ENCODE results near the gene EPB41L1. TPM values are rescaled to one million over a fixed set of nuclear protein-coding genes. Genes with fewer than 3 reads are reported as not detected.

The EPB41L1 gene
- total and polyA plus RNA-seq, 10 donors = 1.5 to 18.6 (median 12.0) TPM

- Histone ChIP-seq H3K4me1 (peaks cover 0 to 7% (median 0%) of the 10 kb centered on the region in 6 donors), H3K36me3 (no peaks in the 10 kb centered on the region), H3K4me3 (no peak overlapping the region), H3K9me3 (no peaks in the 10 kb centered on the region), H3K27ac (no peak overlapping the region), H3K27me3 (replicated peaks in 1 of 7) (peaks cover 0 to 35% (median 0%) of the 10 kb centered on the region in 7 donors)
- no peak for DNase-seq
- 80 to 85% (median 80%) methylated on average over 12 of the region's 12 CpGs for WGBS, 5 donors
- intact Hi-C loops (cut with DNase I; ENCODE audit: low total_unique reads) = no loop called here
- TF ChIP-seq POLR2A (IDR thresholded peaks at IDR 0.05) = no peak
- TF ChIP-seq POLR2AphosphoS5 (IDR thresholded peaks at IDR 0.05) = no peak
- TF ChIP-seq CTCF (IDR thresholded peaks at IDR 0.05 in 8 of 11, conservative IDR thresholded peaks at IDR 0.05 in 3 of 11) = no peak
Measured at GRCh38 chr20:36275441-36276189, 121.1 kb downstream of the EPB41L1 start.

- no peak overlapping the region for H3K4me3 ChIP-seq
- intact Hi-C loops (cut with DNase I; ENCODE audit: low total_unique reads) = no loop called here
- H3K9me3 ChIP-seq = no peaks in the 10 kb centered on the region
- no peaks in the 10 kb centered on the region for H3K36me3 ChIP-seq
- no peak overlapping the region for H3K27ac ChIP-seq
- 66 to 80% (median 72%) methylated on average over 9 of the region's 9 CpGs for WGBS, 5 donors
- TF ChIP-seq CTCF (IDR thresholded peaks at IDR 0.05 in 8 of 11, conservative IDR thresholded peaks at IDR 0.05 in 3 of 11) (no peak), POLR2A (IDR thresholded peaks at IDR 0.05) (no peak), POLR2AphosphoS5 (IDR thresholded peaks at IDR 0.05) (no peak)
- no peaks in the 10 kb centered on the region for H3K4me1 ChIP-seq
- DNase-seq = no peak
- H3K27me3 ChIP-seq (replicated peaks in 1 of 7) = peaks cover 0 to 35% (median 0%) of the 10 kb centered on the region in 7 donors
Measured at GRCh38 chr20:36277546-36277945, 123.0 kb downstream of the EPB41L1 start.

- WGBS, 5 donors = 67 to 87% (median 79%) methylated on average over 5 of the region's 5 CpGs
- intact Hi-C loops (cut with DNase I; ENCODE audit: low total_unique reads) = no loop called here
- Histone ChIP-seq H3K4me1 (no peaks in the 10 kb centered on the region), H3K9me3 (no peaks in the 10 kb centered on the region), H3K36me3 (no peaks in the 10 kb centered on the region), H3K27me3 (replicated peaks in 1 of 7) (peaks cover 0 to 31% (median 0%) of the 10 kb centered on the region in 7 donors), H3K4me3 (no peak overlapping the region), H3K27ac (no peak overlapping the region)
- DNase-seq = no peak
- TF ChIP-seq CTCF (IDR thresholded peaks at IDR 0.05 in 8 of 11, conservative IDR thresholded peaks at IDR 0.05 in 3 of 11) = no peak
- no peak for TF ChIP-seq POLR2AphosphoS5 (IDR thresholded peaks at IDR 0.05)
- TF ChIP-seq POLR2A (IDR thresholded peaks at IDR 0.05) = no peak
Measured at GRCh38 chr20:36279362-36279761, 124.8 kb downstream of the EPB41L1 start.

GRCh38 chr20:36279776-36280175 lies 125.2 kb downstream of the EPB41L1 start:
- 70 to 78% (median 76%) methylated on average over 6 of the region's 6 CpGs for WGBS, 5 donors
- H3K27ac ChIP-seq = no peak overlapping the region
- no peaks in the 10 kb centered on the region for H3K36me3 ChIP-seq
- H3K27me3 ChIP-seq (replicated peaks in 1 of 7) = peaks cover 0 to 27% (median 0%) of the 10 kb centered on the region in 7 donors
- no peak for DNase-seq
- H3K4me3 ChIP-seq = no peak overlapping the region
- no peaks in the 10 kb centered on the region for H3K4me1 ChIP-seq
- H3K9me3 ChIP-seq = no peaks in the 10 kb centered on the region
- intact Hi-C loops (cut with DNase I; ENCODE audit: low total_unique reads) = no loop called here
- TF ChIP-seq POLR2A (IDR thresholded peaks at IDR 0.05) (no peak), POLR2AphosphoS5 (IDR thresholded peaks at IDR 0.05) (no peak), CTCF (IDR thresholded peaks at IDR 0.05 in 8 of 11, conservative IDR thresholded peaks at IDR 0.05 in 3 of 11) (no peak)

Data from spleen (tissue), 11 donors.